ENCODE results near the gene GUCA2B. TPM values are rescaled to one million over a fixed set of nuclear protein-coding genes. Genes with fewer than 3 reads are reported as not detected.

The GUCA2B gene
- total RNA-seq, 2 experiments from 2014 or later = not detected

DNA sequence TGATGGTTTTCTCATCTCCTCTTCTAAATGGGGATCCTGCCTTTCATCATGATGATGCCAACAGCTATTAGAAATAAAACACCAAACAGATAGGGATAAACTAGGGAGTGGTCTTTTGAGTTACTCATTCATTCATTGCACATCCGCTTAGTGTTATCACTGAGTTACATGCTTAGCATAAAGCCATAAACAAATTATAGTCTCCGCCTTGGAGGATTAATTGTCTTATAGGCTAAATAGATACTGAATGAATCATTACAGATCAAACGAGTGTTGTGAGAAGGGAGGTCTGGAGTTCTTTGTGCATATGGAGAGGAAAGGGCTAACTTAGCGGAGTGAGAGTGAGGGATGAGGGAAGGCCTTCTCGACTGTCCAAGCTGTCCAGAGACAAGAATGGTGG is 19.8 kb upstream of the GUCA2B start:
- Mint-ChIP-seq H3K4me3 (no peak overlapping the region), H3K9me3 (no peaks in the 10 kb centered on the region), H3K36me3 (ENCODE audit: low read depth) (no peaks in the 10 kb centered on the region), H3K27me3 (ENCODE audit: low read depth) (peaks cover 6% of the 10 kb centered on the region), H3K4me1 (ENCODE audit: low read depth) (no peaks in the 10 kb centered on the region), H3K27ac (no peak overlapping the region)
- CTCF ChIA-PET = interaction anchor here (1.1 kb wide), 1 partner anchor 40 kb away, joined by 3 read pairs; no protein-coding TSS in a partner anchor
- no peak for DNase-seq
- intact Hi-C loops (cut with micrococcal nuclease) = no loop called here

DNA sequence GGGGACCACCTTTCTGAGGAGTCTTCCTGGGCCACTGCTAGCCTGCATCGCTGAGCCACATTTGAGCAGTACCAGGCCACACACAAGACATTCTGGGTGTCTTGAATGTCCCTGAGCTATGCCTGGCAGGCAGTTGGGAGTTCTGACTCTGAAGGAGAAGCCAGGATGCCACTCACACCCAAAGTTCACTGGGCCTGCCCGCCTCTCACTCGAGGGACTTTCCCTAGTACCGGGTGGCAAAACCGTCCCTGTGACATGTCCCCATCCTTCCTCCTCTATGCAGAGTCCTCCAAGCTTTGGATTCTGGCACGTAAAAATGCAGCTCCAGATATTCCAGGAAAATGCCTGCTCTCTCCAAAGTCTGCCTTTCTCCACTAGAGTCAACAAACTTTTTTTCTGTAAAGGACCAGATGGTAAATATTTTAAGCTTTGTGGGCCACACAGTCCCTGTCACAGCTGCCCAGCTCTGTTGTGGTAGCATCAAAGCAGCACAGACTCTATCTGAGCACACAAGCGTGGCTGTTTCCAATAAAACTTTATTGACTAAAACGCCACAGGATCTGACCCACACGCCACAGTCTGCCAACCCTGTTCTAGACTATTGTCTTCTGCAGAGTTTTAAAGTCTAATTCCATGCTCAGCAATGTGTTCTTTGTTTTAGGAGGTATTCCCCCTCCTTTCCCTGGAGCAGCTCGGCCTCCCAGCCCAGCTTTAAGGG is 19.2 kb upstream of the GUCA2B start:
- CTCF ChIA-PET = interaction anchor here (1.1 kb wide), 1 partner anchor 39 kb away, joined by 3 read pairs; no protein-coding TSS in a partner anchor
- Mint-ChIP-seq H3K36me3 (ENCODE audit: low read depth) (no peaks in the 10 kb centered on the region), H3K4me3 (no peak overlapping the region), H3K27ac (no peak overlapping the region), H3K4me1 (ENCODE audit: low read depth) (no peaks in the 10 kb centered on the region), H3K9me3 (no peaks in the 10 kb centered on the region), H3K27me3 (ENCODE audit: low read depth) (peaks cover 6% of the 10 kb centered on the region)
- DNase-seq = no peak
- intact Hi-C loops (cut with micrococcal nuclease) = no loop called here

DNA sequence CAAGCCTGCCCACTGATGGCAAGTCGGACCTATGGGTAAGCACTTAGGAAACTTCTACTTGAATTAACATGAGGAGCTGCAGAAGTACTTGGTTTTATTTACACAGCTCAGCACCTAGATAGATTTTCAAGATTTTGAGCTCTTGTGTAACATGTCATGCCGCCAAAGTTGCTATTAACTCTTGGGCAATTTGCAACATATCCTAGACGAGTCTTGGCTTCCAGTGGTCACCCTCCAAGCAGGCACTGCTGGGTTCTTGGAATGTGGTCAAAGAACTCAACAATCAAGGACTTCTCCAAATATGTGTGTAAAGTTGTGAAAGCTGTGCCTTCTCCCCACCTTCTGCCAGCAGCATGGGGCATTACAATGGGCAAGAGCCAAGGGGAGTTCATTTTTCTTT is 17.8 kb upstream of the GUCA2B start:
- Mint-ChIP-seq H3K27ac (no peak overlapping the region), H3K36me3 (ENCODE audit: low read depth) (no peaks in the 10 kb centered on the region), H3K9me3 (no peaks in the 10 kb centered on the region), H3K4me3 (no peak overlapping the region), H3K4me1 (ENCODE audit: low read depth) (no peaks in the 10 kb centered on the region), H3K27me3 (ENCODE audit: low read depth) (no peaks in the 10 kb centered on the region)
- intact Hi-C loops (cut with micrococcal nuclease) = no loop called here
- CTCF ChIA-PET = no interaction called here
- no peak for DNase-seq

DNA sequence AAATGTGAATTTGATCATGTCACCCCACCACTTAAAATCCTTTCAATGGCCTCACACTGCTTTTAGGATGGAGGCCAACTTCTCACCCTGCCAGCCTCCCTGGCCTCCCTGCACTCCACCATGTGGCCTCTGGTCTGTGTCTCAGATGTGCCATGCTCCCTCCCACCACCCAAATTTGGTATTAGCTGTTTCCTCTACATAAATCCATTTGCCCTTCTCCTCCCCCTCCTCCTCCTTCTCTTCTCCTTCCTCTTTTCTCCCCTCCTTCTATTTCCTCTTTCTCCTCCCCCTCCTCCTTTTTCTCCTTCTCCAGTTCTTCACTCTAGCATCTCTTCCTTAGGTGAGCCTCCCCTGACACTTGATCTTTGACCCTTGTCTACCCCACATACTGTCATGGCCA is 16.7 kb upstream of the GUCA2B start:
- no peaks in the 10 kb centered on the region for H3K27me3 Mint-ChIP-seq (ENCODE audit: low read depth)
- no peaks in the 10 kb centered on the region for H3K36me3 Mint-ChIP-seq (ENCODE audit: low read depth)
- H3K4me3 Mint-ChIP-seq = no peak overlapping the region
- H3K27ac Mint-ChIP-seq = no peak overlapping the region
- DNase-seq = no peak
- CTCF ChIA-PET = no interaction called here
- no peaks in the 10 kb centered on the region for H3K4me1 Mint-ChIP-seq (ENCODE audit: low read depth)
- intact Hi-C loops (cut with micrococcal nuclease) = no loop called here
- H3K9me3 Mint-ChIP-seq = no peaks in the 10 kb centered on the region

DNA sequence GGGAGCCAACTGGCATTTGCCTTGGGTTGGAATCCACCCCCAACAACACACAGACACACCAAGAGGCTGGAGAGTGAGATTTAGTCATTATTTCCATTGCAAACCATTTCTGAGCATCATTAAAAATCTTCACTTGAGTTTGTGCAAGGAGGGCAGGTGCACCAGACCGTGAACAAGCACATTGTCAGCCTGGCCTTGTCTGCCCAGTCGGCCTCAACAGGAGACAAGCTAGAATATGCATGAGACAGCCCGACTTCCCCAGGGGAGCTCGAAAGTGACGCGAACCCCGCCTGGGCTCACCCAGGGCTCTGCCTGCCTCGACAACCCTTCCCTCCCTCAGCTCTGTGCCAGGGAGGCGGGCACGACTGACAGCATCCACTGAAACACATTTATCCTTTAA is 15.4 kb upstream of the GUCA2B start:
- CTCF ChIA-PET = interaction anchor here (1.5 kb wide), 1 partner anchor 10 kb away, joined by 3 read pairs; no protein-coding TSS in a partner anchor
- H3K4me3 Mint-ChIP-seq = no peak overlapping the region
- intact Hi-C loops (cut with micrococcal nuclease) = no loop called here
- H3K9me3 Mint-ChIP-seq = no peaks in the 10 kb centered on the region
- no peak overlapping the region for H3K27ac Mint-ChIP-seq
- no peak for DNase-seq
- H3K4me1 Mint-ChIP-seq (ENCODE audit: low read depth) = no peaks in the 10 kb centered on the region
- H3K36me3 Mint-ChIP-seq (ENCODE audit: low read depth) = no peaks in the 10 kb centered on the region
- H3K27me3 Mint-ChIP-seq (ENCODE audit: low read depth) = peaks cover 3% of the 10 kb centered on the region

DNA sequence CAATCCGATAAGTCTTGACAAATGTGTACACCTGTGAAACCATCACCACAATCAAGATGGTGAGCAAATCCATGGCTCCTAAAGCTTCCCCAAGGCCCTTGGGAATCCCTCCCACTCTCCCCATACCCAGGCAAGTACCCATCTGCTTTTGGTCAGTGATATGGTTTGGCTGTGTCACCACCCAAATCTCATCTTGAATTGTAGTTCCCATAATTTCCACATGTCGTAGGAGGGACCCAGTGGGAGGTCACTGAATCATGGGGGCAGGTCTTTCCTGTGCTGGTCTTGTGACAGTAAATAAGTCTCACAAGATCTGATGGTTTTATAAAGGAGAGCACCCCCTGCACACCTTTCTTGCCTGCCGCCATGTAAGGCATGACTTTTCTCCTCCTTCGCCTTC is 14.6 kb upstream of the GUCA2B start:
- H3K27ac Mint-ChIP-seq = no peak overlapping the region
- no peak overlapping the region for H3K4me3 Mint-ChIP-seq
- no peaks in the 10 kb centered on the region for H3K36me3 Mint-ChIP-seq (ENCODE audit: low read depth)
- intact Hi-C loops (cut with micrococcal nuclease) = no loop called here
- no peaks in the 10 kb centered on the region for H3K9me3 Mint-ChIP-seq
- H3K27me3 Mint-ChIP-seq (ENCODE audit: low read depth) = peaks cover 4% of the 10 kb centered on the region
- DNase-seq = no peak
- CTCF ChIA-PET = interaction anchor here (1.5 kb wide), 1 partner anchor 9 kb away, joined by 3 read pairs; no protein-coding TSS in a partner anchor
- H3K4me1 Mint-ChIP-seq (ENCODE audit: low read depth) = peaks cover 6% of the 10 kb centered on the region

DNA sequence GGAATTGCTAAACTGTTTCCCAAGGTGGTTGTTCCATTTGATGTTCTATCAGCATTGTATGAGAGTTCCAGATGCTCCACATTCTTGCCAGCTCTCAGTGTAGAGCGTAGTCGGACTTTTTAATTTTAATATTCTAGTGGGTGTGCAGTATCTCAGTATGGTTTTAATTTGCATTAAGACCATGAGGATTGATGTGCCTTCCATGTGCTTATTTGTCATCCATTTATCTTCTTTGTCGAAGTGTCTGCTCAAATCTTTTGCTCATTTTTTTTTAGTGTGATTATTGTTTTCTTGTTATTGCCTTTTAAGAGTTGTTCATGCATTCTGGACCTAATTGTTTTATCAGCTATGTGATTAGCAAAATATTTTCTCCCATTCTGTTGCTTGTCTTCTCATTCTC is 13.8 kb upstream of the GUCA2B start:
- DNase-seq = no peak
- Mint-ChIP-seq H3K4me3 (no peak overlapping the region), H3K27ac (no peak overlapping the region), H3K4me1 (ENCODE audit: low read depth) (peaks cover 7% of the 10 kb centered on the region), H3K27me3 (ENCODE audit: low read depth) (peaks cover 5% of the 10 kb centered on the region), H3K9me3 (no peaks in the 10 kb centered on the region), H3K36me3 (ENCODE audit: low read depth) (no peaks in the 10 kb centered on the region)
- CTCF ChIA-PET = no interaction called here
- intact Hi-C loops (cut with micrococcal nuclease) = no loop called here

DNA sequence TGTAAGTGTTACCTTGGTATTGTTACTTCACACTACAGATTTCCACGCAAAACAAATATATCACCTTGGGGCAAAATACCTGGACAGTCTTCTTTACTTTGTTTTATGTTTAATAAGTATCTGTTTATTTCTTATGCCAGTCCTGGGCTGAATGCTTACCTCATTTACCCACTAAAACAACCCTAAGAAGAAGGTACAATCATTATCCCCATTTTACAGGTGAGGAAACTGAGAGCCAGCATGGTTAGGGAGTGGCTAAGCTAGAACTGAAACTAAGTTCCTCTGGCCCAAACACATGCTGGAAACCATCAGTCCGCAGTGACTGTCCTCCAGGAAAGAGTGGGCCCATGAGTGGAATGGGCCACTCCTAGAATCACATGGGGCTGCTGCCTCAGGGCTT is 13.0 kb upstream of the GUCA2B start:
- CTCF ChIA-PET = no interaction called here

DNA sequence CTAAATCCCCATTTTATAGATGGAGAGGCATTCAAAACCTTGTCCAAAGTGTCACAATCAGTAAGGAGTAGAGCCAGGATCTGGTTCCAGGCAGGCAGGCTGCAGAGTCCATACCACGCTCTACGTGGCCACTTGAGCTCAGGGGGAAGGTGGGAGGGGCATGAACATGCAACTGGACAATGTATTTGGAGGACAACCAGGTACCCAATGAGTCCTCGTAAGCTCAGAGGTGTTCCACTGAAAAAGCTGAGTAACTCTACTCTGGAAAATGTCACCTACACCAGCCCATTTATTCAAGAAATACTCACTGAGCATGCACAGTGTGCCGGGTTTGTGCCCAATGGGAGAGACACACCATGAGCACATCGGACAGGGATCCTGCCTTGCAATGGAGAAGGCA is 11.2 kb upstream of the GUCA2B start:
- Mint-ChIP-seq H3K4me1 (ENCODE audit: low read depth) (peaks cover 7% of the 10 kb centered on the region), H3K4me3 (no peak overlapping the region), H3K27me3 (ENCODE audit: low read depth) (peaks cover 13% of the 10 kb centered on the region), H3K27ac (no peak overlapping the region), H3K9me3 (no peaks in the 10 kb centered on the region), H3K36me3 (ENCODE audit: low read depth) (no peaks in the 10 kb centered on the region)
- intact Hi-C loops (cut with micrococcal nuclease) = no loop called here
- CTCF ChIA-PET = interaction anchor here (0.6 kb wide), 1 partner anchor 133 kb away, joined by 3 read pairs; no protein-coding TSS in a partner anchor
- DNase-seq = no peak

More for the DNA sequence above, 13.0 kb upstream of the GUCA2B start:
- Mint-ChIP-seq H3K27ac (no peak overlapping the region), H3K27me3 (ENCODE audit: low read depth) (peaks cover 11% of the 10 kb centered on the region), H3K4me3 (no peak overlapping the region), H3K36me3 (ENCODE audit: low read depth) (no peaks in the 10 kb centered on the region), H3K4me1 (ENCODE audit: low read depth) (peaks cover 7% of the 10 kb centered on the region), H3K9me3 (no peaks in the 10 kb centered on the region)
- intact Hi-C loops (cut with micrococcal nuclease) = no loop called here
- DNase-seq = no peak

DNA sequence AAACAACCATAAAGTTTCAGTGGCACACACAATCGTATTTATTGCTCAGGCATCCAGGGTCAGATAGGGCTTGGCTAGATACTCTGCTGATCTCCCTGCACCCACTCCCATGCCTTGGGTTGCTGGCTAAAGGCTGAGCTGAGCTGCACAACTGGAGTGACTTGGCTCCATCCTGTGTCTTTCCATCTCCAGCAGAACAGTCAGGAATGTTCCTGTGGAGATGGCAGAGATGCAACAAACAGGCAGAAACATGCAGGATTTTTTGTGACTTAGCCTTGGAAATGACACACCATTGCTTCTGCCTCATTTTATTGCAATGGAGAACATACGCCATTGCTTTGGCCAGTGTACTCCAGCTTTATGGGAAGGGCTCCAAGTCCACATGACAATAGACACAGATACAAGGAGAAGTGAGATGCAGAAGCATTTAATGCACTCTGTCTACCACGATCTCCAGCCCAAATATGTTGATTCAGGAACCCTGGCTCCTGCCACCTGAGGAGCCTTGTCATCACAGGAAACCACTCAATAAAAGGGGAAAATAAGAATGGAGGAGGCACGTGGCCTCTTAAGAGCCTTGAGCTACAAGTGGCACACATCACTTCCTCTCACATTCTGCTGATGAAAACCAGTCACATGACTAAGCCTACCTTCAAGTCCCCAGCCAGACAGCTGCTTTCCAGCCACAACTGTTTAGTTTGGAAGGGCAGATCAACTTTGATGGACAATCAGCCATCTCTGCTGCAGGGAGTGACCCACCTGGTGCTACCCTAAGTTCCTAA is 10.1 kb upstream of the GUCA2B start:
- Mint-ChIP-seq H3K27me3 (ENCODE audit: low read depth) (peaks cover 13% of the 10 kb centered on the region), H3K9me3 (no peaks in the 10 kb centered on the region), H3K4me3 (no peak overlapping the region), H3K36me3 (ENCODE audit: low read depth) (no peaks in the 10 kb centered on the region), H3K27ac (no peak overlapping the region), H3K4me1 (ENCODE audit: low read depth) (peaks cover 7% of the 10 kb centered on the region)
- CTCF ChIA-PET = interaction anchor here (1.1 to 2.0 kb wide), 2 partner anchors 13 to 30 kb away, joined by 3 to 4 read pairs; no protein-coding TSS in a partner anchor
- intact Hi-C loops (cut with micrococcal nuclease) = no loop called here
- DNase-seq = peak; percentile 22

DNA sequence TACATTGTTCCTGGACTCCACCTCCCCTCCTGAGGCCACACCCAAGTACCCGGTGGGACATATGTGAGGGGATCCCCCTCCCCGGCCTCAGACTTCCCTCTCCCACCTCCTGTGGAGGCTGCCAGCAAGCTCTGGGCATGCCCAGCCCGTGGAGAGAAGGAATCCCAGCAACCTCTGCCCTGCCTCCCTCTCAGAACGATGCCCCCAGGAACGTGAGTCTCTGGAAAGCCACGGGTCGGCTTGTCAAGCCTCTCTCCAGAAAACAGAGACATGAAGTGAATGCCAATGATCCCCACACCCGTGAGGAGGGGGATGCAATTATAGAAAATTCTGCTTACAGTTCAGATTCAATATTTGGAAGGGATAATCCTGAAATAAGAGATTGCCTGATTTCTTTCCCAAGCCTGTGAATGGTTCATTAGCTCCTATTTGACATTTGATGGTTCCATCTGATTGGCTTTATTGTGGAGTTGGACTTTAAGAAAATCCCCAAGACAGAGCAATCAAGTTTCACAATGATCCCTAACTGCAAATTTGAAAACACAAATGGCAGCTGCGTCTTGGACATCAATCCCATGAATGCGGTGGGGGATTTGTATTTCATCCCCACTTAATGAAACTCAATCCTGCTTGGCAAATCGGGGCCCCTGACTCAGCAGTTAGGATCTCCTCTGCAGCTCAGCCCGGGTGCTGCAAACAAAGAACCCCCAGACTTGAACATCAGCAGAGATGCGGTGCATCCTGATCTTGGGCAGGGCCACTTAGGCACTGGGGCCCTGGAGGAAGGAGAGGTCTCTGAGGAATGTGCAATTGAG is 9.1 kb upstream of the GUCA2B start:
- intact Hi-C loops (cut with micrococcal nuclease) = no loop called here
- Mint-ChIP-seq H3K9me3 (no peaks in the 10 kb centered on the region), H3K36me3 (ENCODE audit: low read depth) (no peaks in the 10 kb centered on the region), H3K4me1 (ENCODE audit: low read depth) (peaks cover 7% of the 10 kb centered on the region), H3K27ac (no peak overlapping the region), H3K27me3 (ENCODE audit: low read depth) (peaks cover 13% of the 10 kb centered on the region), H3K4me3 (no peak overlapping the region)
- CTCF ChIA-PET = interaction anchor here (0.7 to 2.0 kb wide), 3 partner anchors 12 to 602 kb away, joined by 3 to 4 read pairs (median 4); no protein-coding TSS in a partner anchor
- DNase-seq = no peak

DNA sequence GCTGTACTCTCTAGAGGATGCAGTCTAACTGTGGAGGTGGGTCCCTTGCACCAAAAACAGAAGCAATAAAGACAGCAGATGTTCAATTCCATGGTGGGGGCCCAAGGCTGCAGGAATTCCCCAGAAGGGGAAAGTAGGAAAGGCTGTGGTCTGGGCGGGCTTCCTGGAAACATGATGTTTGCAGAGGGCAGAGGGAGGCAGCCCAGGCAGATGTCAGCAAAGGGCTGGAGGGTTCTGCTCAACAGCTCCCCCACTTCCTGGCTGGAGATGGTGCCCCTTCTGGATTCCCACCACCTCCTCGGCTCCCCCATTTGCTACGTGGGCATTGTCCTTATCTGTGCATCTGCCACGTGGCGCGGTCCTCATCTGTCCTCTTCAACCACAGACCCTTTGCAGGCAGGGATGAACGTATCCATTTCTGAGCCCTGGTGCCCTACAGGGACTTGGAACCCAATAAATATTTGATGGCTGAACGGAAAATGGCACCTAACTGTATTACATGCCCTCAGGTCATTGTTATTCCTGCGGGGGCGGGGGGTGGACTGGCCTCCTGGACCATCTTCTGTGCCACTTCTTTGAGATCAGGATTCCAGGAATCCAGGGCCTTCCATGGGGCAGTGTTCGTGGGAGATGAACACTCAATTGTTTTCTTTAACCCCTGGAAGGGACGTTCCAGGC is 8.4 kb upstream of the GUCA2B start:
- Mint-ChIP-seq H3K4me3 (no peak overlapping the region), H3K27me3 (ENCODE audit: low read depth) (peaks cover 13% of the 10 kb centered on the region), H3K4me1 (ENCODE audit: low read depth) (peaks cover 7% of the 10 kb centered on the region), H3K27ac (no peak overlapping the region), H3K36me3 (ENCODE audit: low read depth) (no peaks in the 10 kb centered on the region), H3K9me3 (no peaks in the 10 kb centered on the region)
- no peak for DNase-seq
- CTCF ChIA-PET = no interaction called here
- intact Hi-C loops (cut with micrococcal nuclease) = loop anchor here (5.0 kb wide), 2 partner anchors 333 to 432 kb away; no protein-coding TSS in a partner anchor
